MM.1S (cell line): Measurements from ENCODE around the gene CCDC18.

Source experiments
- DNase-seq: peaks from one replicate; pipeline ENCODE4 v3.0.0-alpha.2; 2015
- H2AFZ ChIP-seq: fragments of 300-600 bp; sonication (generic); 2 replicates; pipeline ENCODE4 v1.6.0; 2016; ENCODE audit warnings: antibody characterized with exemption, low read length
- H3F3A ChIP-seq: fragments of 300-600 bp; sonication (generic); 2 replicates; pipeline ENCODE4 v1.6.1; 2016; ENCODE audit warnings: mild to moderate bottlenecking, antibody characterized with exemption, low read length, moderate library complexity, mixed read lengths; ENCODE audit not compliant: insufficient read depth
- H3K27ac ChIP-seq: fragments of 300-600 bp; sonication (generic); 2 replicates; pipeline ENCODE4 v1.5.1; 2016; ENCODE audit warnings: mild to moderate bottlenecking, low read length
- H3K27me3 ChIP-seq: fragments of 300-600 bp; sonication (generic); replicated peaks from 2 replicates; pipeline ENCODE4 v1.6.0; 2016; ENCODE audit warnings: low read length; ENCODE audit not compliant: insufficient read depth
- H3K36me3 ChIP-seq: fragments of 300-600 bp; sonication (generic); replicated peaks from 2 replicates; pipeline ENCODE4 v1.6.1; 2016; ENCODE audit warnings: mild to moderate bottlenecking, low read length, mixed read lengths; ENCODE audit not compliant: insufficient read depth
- H3K4me1 ChIP-seq: fragments of 300-600 bp; sonication (generic); 2 replicates; pipeline ENCODE4 v1.6.1; 2016; ENCODE audit warnings: low read length, mixed read lengths
- H3K4me2 ChIP-seq: fragments of 300-600 bp; sonication (generic); 2 replicates; pipeline ENCODE4 v1.6.0; 2016; ENCODE audit warnings: low read depth, low read length
- H3K4me3 ChIP-seq: fragments of 300-600 bp; sonication (generic); 2 replicates; pipeline ENCODE4 v1.5.1; 2016; ENCODE audit warnings: low read length, mixed read lengths
- H3K79me2 ChIP-seq: fragments of 300-600 bp; sonication (generic); 2 replicates; pipeline ENCODE4 v1.6.1; 2016; ENCODE audit warnings: mixed run types, low read length, mixed read lengths
- H3K9ac ChIP-seq: fragments of 300-600 bp; sonication (generic); 2 replicates; pipeline ENCODE4 v1.6.1; 2016; ENCODE audit warnings: low read length, mixed read lengths
- H3K9me2 ChIP-seq: fragments of 300-600 bp; sonication (generic); replicated peaks from 2 replicates; pipeline ENCODE4 v1.6.1; 2016; ENCODE audit warnings: mild to moderate bottlenecking, low read length, mixed read lengths; ENCODE audit not compliant: insufficient read depth
- H3K9me3 ChIP-seq: fragments of 300-600 bp; sonication (generic); replicated peaks from 2 replicates; pipeline ENCODE4 v1.6.1; 2016; ENCODE audit warnings: mild to moderate bottlenecking, low read length, mixed read lengths; ENCODE audit not compliant: insufficient read depth
- H4K20me1 ChIP-seq: fragments of 300-600 bp; sonication (generic); 2 replicates; pipeline ENCODE4 v1.6.1; 2016; ENCODE audit warnings: mild to moderate bottlenecking, low read length, moderate library complexity, mixed read lengths; ENCODE audit not compliant: insufficient read depth
- CTCF ChIP-seq: fragments of 300-600 bp; sonication (generic); IDR thresholded peaks from 2 replicates; pipeline ENCODE4 v1.5.1; 2016; ENCODE audit warnings: antibody characterized with exemption, low read length, mixed read lengths
- EZH2 ChIP-seq: fragments of 300-600 bp; sonication (generic); optimal IDR thresholded peaks from 2 replicates; pipeline ENCODE3; 2017; ENCODE audit warnings: low read depth, mild to moderate bottlenecking, antibody characterized with exemption, low read length, mixed read lengths
- EZH2phosphoT487 ChIP-seq: fragments of 300-600 bp; sonication (generic); IDR thresholded peaks from 2 replicates; pipeline ENCODE4 v1.6.1; 2018; ENCODE audit warnings: antibody characterized with exemption, low read length

Gene CCDC18

GRCh38 chr1:93151474-93151873 lies 29.1 kb upstream of the CCDC18 start:
- H3K4me3 ChIP-seq: no peak overlapping the region
- H2AFZ ChIP-seq: no peak overlapping the region
- no peaks in the 10 kb centered on the region for H3K79me2 ChIP-seq
- no peak overlapping the region for H3K9ac ChIP-seq
- no peaks in the 10 kb centered on the region; the same call in 1 of the 2 replicates for H3K36me3 ChIP-seq
- no peak overlapping the region for H3K27ac ChIP-seq
- no peak for DNase-seq
- no peaks in the 10 kb centered on the region for H4K20me1 ChIP-seq
- no peaks in the 10 kb centered on the region for H3K9me3 ChIP-seq
- H3K27me3 ChIP-seq: no peaks in the 10 kb centered on the region
- H3K9me2 ChIP-seq: no peaks in the 10 kb centered on the region
- no peaks in the 10 kb centered on the region for H3K4me1 ChIP-seq
- H3F3A ChIP-seq: no peaks in the 10 kb centered on the region
- no peak overlapping the region for H3K4me2 ChIP-seq
- no peak for TF ChIP-seq EZH2
- no peak for TF ChIP-seq CTCF
- no peak for TF ChIP-seq EZH2phosphoT487

GRCh38 chr1:93152835-93153234 lies 27.7 kb upstream of the CCDC18 start:
- Histone ChIP-seq H3K4me1 (no peaks in the 10 kb centered on the region), H3K79me2 (no peaks in the 10 kb centered on the region), H4K20me1 (no peaks in the 10 kb centered on the region), H3K9ac (no peak overlapping the region), H3K36me3 (no peaks in the 10 kb centered on the region; the same call in 1 of the 2 replicates), H2AFZ (no peak overlapping the region), H3K9me3 (no peaks in the 10 kb centered on the region), H3K27ac (no peak overlapping the region), H3K4me2 (no peak overlapping the region), H3K27me3 (no peaks in the 10 kb centered on the region), H3K4me3 (no peak overlapping the region), H3K9me2 (no peaks in the 10 kb centered on the region), H3F3A (no peaks in the 10 kb centered on the region)
- DNase-seq: no peak
- TF ChIP-seq EZH2 (no peak), CTCF (no peak), EZH2phosphoT487 (no peak)

GRCh38 chr1:93154898-93155297 lies 25.6 kb upstream of the CCDC18 start:
- H3K4me2 ChIP-seq: no peak overlapping the region

More at GRCh38 chr1:93154898-93155297, 25.6 kb upstream of the CCDC18 start:
- Histone ChIP-seq H3K9me2 (no peaks in the 10 kb centered on the region), H3K27me3 (no peaks in the 10 kb centered on the region), H3K36me3 (no peaks in the 10 kb centered on the region; the same call in 1 of the 2 replicates), H4K20me1 (no peaks in the 10 kb centered on the region), H3K27ac (no peak overlapping the region), H3K9ac (no peak overlapping the region), H3K79me2 (no peaks in the 10 kb centered on the region), H3K4me3 (no peak overlapping the region), H3K4me1 (no peaks in the 10 kb centered on the region), H2AFZ (no peak overlapping the region), H3F3A (no peaks in the 10 kb centered on the region), H3K9me3 (no peaks in the 10 kb centered on the region)
- TF ChIP-seq EZH2: no peak
- TF ChIP-seq CTCF: no peak
- no peak for TF ChIP-seq EZH2phosphoT487
- DNase-seq: no peak
